ENCODE results near the gene KCNQ5. TPM values are rescaled to one million over a fixed set of nuclear protein-coding genes. Genes with fewer than 3 reads are reported as not detected.

Gene KCNQ5
- total RNA-seq, 2 experiments from 2014 or later, result 2.6 to 3.9 TPM

DNA sequence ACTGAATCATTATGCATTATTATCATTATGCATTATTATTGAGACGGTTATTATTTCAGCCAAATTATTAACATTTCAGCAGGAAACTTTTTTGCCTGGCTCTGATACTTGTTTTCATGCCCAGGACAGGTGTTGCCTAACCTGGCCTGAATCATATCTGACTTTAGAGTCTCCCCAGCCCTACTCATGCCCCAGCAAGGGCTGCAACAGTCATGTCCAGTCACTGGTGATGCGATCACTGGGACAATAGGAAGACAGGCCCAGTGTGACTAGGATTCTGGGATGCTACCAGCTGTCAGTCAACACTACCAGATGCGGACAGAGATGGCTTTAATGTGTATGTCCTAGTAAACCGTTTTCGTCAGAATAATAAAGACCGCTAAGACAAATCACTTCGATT is 318.4 kb downstream of the KCNQ5 start:
- Mint-ChIP-seq H3K27me3 (no peaks in the 10 kb centered on the region), H3K36me3 (ENCODE audit: low read depth) (no peaks in the 10 kb centered on the region), H3K9me3 (no peaks in the 10 kb centered on the region), H3K4me3 (no peak overlapping the region), H3K4me1 (no peaks in the 10 kb centered on the region), H3K27ac (no peak overlapping the region)
- DNase-seq, result no peak
- POLR2A ChIA-PET, result no interaction called here
- CTCF ChIA-PET, result no interaction called here

DNA sequence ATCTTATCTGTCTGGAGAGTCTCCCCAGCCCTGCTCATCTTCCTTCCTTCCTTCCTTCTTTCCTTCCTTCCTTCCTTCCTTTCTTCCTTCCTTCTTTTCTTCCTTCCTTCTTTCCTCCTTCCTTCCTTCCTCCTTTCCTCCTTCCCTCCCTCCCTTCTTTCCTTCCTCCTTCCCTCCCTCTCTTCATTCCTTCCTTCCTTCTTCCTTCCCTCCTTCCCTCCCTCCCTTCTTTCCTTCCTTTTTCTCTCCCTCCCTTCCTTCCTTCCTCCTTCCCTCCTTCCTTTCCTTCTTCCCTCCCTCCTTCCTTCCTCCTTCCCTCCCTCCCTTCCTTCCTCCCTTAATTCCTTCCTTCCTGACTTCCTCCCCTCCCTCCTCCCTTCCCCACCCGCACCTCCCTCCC is 319.4 kb downstream of the KCNQ5 start:
- POLR2A ChIA-PET, result no interaction called here

GRCh38 chr6:72941751-72942150 is 319.9 kb downstream of the KCNQ5 start:
- POLR2A ChIA-PET, result no interaction called here

More for the DNA sequence above, 319.4 kb downstream of the KCNQ5 start:
- no peaks in the 10 kb centered on the region for H3K9me3 Mint-ChIP-seq
- no peak overlapping the region for H3K4me3 Mint-ChIP-seq
- H3K27me3 Mint-ChIP-seq, result no peaks in the 10 kb centered on the region
- CTCF ChIA-PET, result no interaction called here
- H3K27ac Mint-ChIP-seq, result no peak overlapping the region
- H3K36me3 Mint-ChIP-seq (ENCODE audit: low read depth), result no peaks in the 10 kb centered on the region
- no peaks in the 10 kb centered on the region for H3K4me1 Mint-ChIP-seq
- DNase-seq, result no peak

GRCh38 chr6:72943699-72944098 is 321.8 kb downstream of the KCNQ5 start:
- H3K9me3 Mint-ChIP-seq, result no peaks in the 10 kb centered on the region
- POLR2A ChIA-PET, result no interaction called here
- no peaks in the 10 kb centered on the region for H3K27me3 Mint-ChIP-seq
- no peaks in the 10 kb centered on the region for H3K36me3 Mint-ChIP-seq (ENCODE audit: low read depth)
- H3K4me3 Mint-ChIP-seq, result no peak overlapping the region
- no peaks in the 10 kb centered on the region for H3K4me1 Mint-ChIP-seq
- no peak overlapping the region for H3K27ac Mint-ChIP-seq
- DNase-seq, result no peak
- CTCF ChIA-PET, result interaction anchor here (0.6 kb wide), 1 partner anchor 422 kb away, joined by 3 read pairs; no protein-coding TSS in a partner anchor

More at GRCh38 chr6:72941751-72942150, 319.9 kb downstream of the KCNQ5 start:
- Mint-ChIP-seq H3K27ac (no peak overlapping the region), H3K4me3 (no peak overlapping the region), H3K27me3 (no peaks in the 10 kb centered on the region), H3K36me3 (ENCODE audit: low read depth) (no peaks in the 10 kb centered on the region), H3K4me1 (no peaks in the 10 kb centered on the region), H3K9me3 (no peaks in the 10 kb centered on the region)
- CTCF ChIA-PET, result no interaction called here
- DNase-seq, result no peak

- no peaks in the 10 kb centered on the region for H3K4me1 Mint-ChIP-seq
- CTCF ChIA-PET, result no interaction called here
- no peaks in the 10 kb centered on the region for H3K9me3 Mint-ChIP-seq
- DNase-seq, result no peak
- H3K4me3 Mint-ChIP-seq, result no peak overlapping the region
- POLR2A ChIA-PET, result no interaction called here
- no peaks in the 10 kb centered on the region for H3K27me3 Mint-ChIP-seq
- H3K27ac Mint-ChIP-seq, result no peak overlapping the region
- no peaks in the 10 kb centered on the region for H3K36me3 Mint-ChIP-seq (ENCODE audit: low read depth)
Observed at GRCh38 chr6:72944660-72945059, 322.8 kb downstream of the KCNQ5 start.

- DNase-seq, result no peak
- no peaks in the 10 kb centered on the region for H3K36me3 Mint-ChIP-seq (ENCODE audit: low read depth)
- no peak overlapping the region for H3K27ac Mint-ChIP-seq
- H3K4me1 Mint-ChIP-seq, result no peaks in the 10 kb centered on the region
- ChIA-PET CTCF (no interaction called here), POLR2A (no interaction called here)
- no peak overlapping the region for H3K4me3 Mint-ChIP-seq
- H3K27me3 Mint-ChIP-seq, result no peaks in the 10 kb centered on the region
- no peaks in the 10 kb centered on the region for H3K9me3 Mint-ChIP-seq
Observed at GRCh38 chr6:72946774-72947173, 324.9 kb downstream of the KCNQ5 start.

GRCh38 chr6:72947534-72947933 is 325.7 kb downstream of the KCNQ5 start:
- Mint-ChIP-seq H3K4me3 (no peak overlapping the region), H3K27ac (no peak overlapping the region), H3K4me1 (no peaks in the 10 kb centered on the region), H3K36me3 (ENCODE audit: low read depth) (no peaks in the 10 kb centered on the region), H3K27me3 (no peaks in the 10 kb centered on the region), H3K9me3 (no peaks in the 10 kb centered on the region)
- CTCF ChIA-PET, result no interaction called here
- POLR2A ChIA-PET, result no interaction called here
- no peak for DNase-seq

GRCh38 chr6:72948153-72948552 is 326.3 kb downstream of the KCNQ5 start:
- H3K27ac Mint-ChIP-seq, result no peak overlapping the region
- no peaks in the 10 kb centered on the region for H3K4me1 Mint-ChIP-seq
- no peak for DNase-seq
- no peak overlapping the region for H3K4me3 Mint-ChIP-seq
- no peaks in the 10 kb centered on the region for H3K27me3 Mint-ChIP-seq
- no peaks in the 10 kb centered on the region for H3K9me3 Mint-ChIP-seq
- ChIA-PET CTCF (no interaction called here), POLR2A (no interaction called here)
- no peaks in the 10 kb centered on the region for H3K36me3 Mint-ChIP-seq (ENCODE audit: low read depth)

- Mint-ChIP-seq H3K36me3 (ENCODE audit: low read depth) (no peaks in the 10 kb centered on the region), H3K9me3 (no peaks in the 10 kb centered on the region), H3K27me3 (no peaks in the 10 kb centered on the region), H3K4me1 (no peaks in the 10 kb centered on the region), H3K27ac (no peak overlapping the region), H3K4me3 (no peak overlapping the region)
- no peak for DNase-seq
- ChIA-PET CTCF (interaction anchor here (0.7 kb wide), 1 partner anchor 180 kb away, joined by 3 read pairs; no protein-coding TSS in a partner anchor), POLR2A (no interaction called here)
Observed at GRCh38 chr6:72950114-72950860, 328.4 kb downstream of the KCNQ5 start.

DNA sequence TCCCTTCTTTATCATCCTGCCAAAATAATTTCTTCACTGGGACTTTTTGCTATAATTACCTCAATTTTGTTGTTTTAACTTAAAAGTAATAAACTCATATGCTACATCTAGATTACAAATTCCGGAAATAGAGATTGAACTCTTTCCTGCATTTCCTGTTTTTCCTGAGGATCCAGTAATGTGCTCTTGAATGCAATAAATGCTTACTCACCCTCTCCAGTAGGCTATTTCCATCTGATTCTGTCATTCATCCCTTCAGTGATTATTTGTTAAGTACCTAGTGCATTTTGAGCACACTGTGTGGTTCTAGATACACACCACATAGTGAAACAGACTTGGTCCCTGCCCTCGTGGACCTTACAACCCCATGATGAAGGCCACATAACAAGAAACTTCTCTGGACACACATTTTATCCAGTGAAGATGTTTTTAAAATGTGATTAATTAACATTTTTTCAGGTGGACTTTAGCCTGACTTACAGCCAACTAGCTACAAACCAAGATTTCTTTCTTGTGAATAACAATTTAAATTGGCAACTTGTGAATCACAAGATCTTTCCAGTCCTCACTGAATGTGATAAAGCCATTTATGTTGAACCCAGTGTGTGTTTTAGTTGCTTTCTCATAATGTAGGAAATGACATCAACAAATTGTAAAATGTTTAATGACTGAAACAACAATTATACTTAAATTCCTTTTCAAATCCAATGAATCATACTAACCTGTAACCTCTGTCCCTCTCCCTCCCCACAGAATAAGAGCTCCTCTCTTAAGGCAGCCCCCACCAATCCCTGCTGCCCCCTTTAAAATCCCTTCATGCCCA is 331.2 kb downstream of the KCNQ5 start:
- Mint-ChIP-seq H3K9me3 (no peaks in the 10 kb centered on the region), H3K27ac (no peak overlapping the region)
- DNase-seq, result no peak

GRCh38 chr6:72953971-72954381 is 332.1 kb downstream of the KCNQ5 start:
- Mint-ChIP-seq H3K4me3 (no peak overlapping the region), H3K36me3 (ENCODE audit: low read depth) (no peaks in the 10 kb centered on the region), H3K9me3 (no peaks in the 10 kb centered on the region), H3K27me3 (no peaks in the 10 kb centered on the region), H3K27ac (no peak overlapping the region), H3K4me1 (no peaks in the 10 kb centered on the region)
- POLR2A ChIA-PET, result no interaction called here
- CTCF ChIA-PET, result no interaction called here
- DNase-seq, result no peak

More for the DNA sequence above, 331.2 kb downstream of the KCNQ5 start:
- no peaks in the 10 kb centered on the region for H3K36me3 Mint-ChIP-seq (ENCODE audit: low read depth)
- H3K27me3 Mint-ChIP-seq, result no peaks in the 10 kb centered on the region
- CTCF ChIA-PET, result interaction anchor here (0.6 kb wide), 1 partner anchor 16 kb away, joined by 3 read pairs; no protein-coding TSS in a partner anchor
- POLR2A ChIA-PET, result no interaction called here
- no peak overlapping the region for H3K4me3 Mint-ChIP-seq
- H3K4me1 Mint-ChIP-seq, result no peaks in the 10 kb centered on the region

- H3K36me3 Mint-ChIP-seq (ENCODE audit: low read depth), result no peaks in the 10 kb centered on the region
Observed at GRCh38 chr6:72954716-72955115, 332.9 kb downstream of the KCNQ5 start.

GRCh38 chr6:72955666-72956065 is 333.8 kb downstream of the KCNQ5 start:
- ChIA-PET POLR2A (no interaction called here), CTCF (no interaction called here)
- Mint-ChIP-seq H3K27me3 (no peaks in the 10 kb centered on the region), H3K4me1 (no peaks in the 10 kb centered on the region), H3K27ac (no peak overlapping the region), H3K9me3 (no peaks in the 10 kb centered on the region), H3K36me3 (ENCODE audit: low read depth) (no peaks in the 10 kb centered on the region), H3K4me3 (no peak overlapping the region)
- DNase-seq, result no peak

More at GRCh38 chr6:72954716-72955115, 332.9 kb downstream of the KCNQ5 start:
- ChIA-PET CTCF (no interaction called here), POLR2A (no interaction called here)
- H3K4me3 Mint-ChIP-seq, result no peak overlapping the region
- H3K27ac Mint-ChIP-seq, result no peak overlapping the region
- H3K9me3 Mint-ChIP-seq, result no peaks in the 10 kb centered on the region
- no peak for DNase-seq
- no peaks in the 10 kb centered on the region for H3K4me1 Mint-ChIP-seq
- no peaks in the 10 kb centered on the region for H3K27me3 Mint-ChIP-seq
